SK-N-SH treated with all-trans-retinoic acid at 6 μM for 48 hours (cell line): Measurements from ENCODE around the gene ARFRP1.
A peak's percentile ranks its signal among the peaks of the same experiment; 100 is the strongest.

Experiments used
- ATAC-seq: fragments of 200-7000 bp; cut with Tn5 transposase; 3 replicates; pipeline ENCODE4 v1.9.1; 2020; ENCODE audit warnings: mild to moderate bottlenecking, moderate library complexity
- ARNTL ChIP-seq: fragments of 450-650 bp; formaldehyde crosslinking; IDR thresholded peaks from 2 replicates; pipeline ENCODE4 v1.5.0; 2020; ENCODE audit warnings: low read depth, mild to moderate bottlenecking, moderate library complexity, borderline replicate concordance
- BACH2 ChIP-seq: fragments of 250-450 bp; sonication (Bioruptor Pico); IDR thresholded peaks from 2 replicates; pipeline ENCODE4 v1.9.0; 2021; ENCODE audit warnings: mild to moderate bottlenecking, borderline replicate concordance
- CSDC2 ChIP-seq: fragments of 250-450 bp; sonication (Bioruptor Pico); IDR thresholded peaks from 2 replicates; pipeline ENCODE4 v1.5.0; 2020; ENCODE audit warnings: mild to moderate bottlenecking, moderate library complexity
- CSRNP3 ChIP-seq: fragments of 250-450 bp; sonication (Bioruptor Pico); IDR thresholded peaks from 2 replicates; pipeline ENCODE4 v1.5.1; 2021; ENCODE audit warnings: mild to moderate bottlenecking, moderate library complexity
- ESRRG ChIP-seq: fragments of 250-450 bp; sonication (Bioruptor Pico); IDR thresholded peaks from 2 replicates; pipeline ENCODE4 v1.6.1; 2021; ENCODE audit warnings: mild to moderate bottlenecking
- GLIS3 ChIP-seq: fragments of 250-450 bp; sonication (Bioruptor Pico); IDR thresholded peaks from 2 replicates; pipeline ENCODE4 v1.5.0; 2020; ENCODE audit warnings: mild to moderate bottlenecking, moderate library complexity
- ISL1 ChIP-seq: fragments of 250-450 bp; sonication (Bioruptor Pico); IDR thresholded peaks from 2 replicates; pipeline ENCODE4 v2.1.2; 2022; ENCODE audit warnings: mild to moderate bottlenecking, moderate library complexity
- OSR1 ChIP-seq: fragments of 250-450 bp; sonication (Bioruptor Pico); IDR thresholded peaks from 2 replicates; pipeline ENCODE4 v1.8.0; 2022; ENCODE audit warnings: moderate library complexity, mild to moderate bottlenecking, inconsistent platforms
- POU6F1 ChIP-seq: fragments of 250-450 bp; sonication (Bioruptor Pico); IDR thresholded peaks from 2 replicates; pipeline ENCODE4 v1.8.0; 2021; ENCODE audit warnings: low read depth, mild to moderate bottlenecking, moderate library complexity, borderline replicate concordance
- RARB ChIP-seq: fragments of 250-450 bp; sonication (Bioruptor Pico); IDR thresholded peaks from 2 replicates; pipeline ENCODE4 v1.8.0; 2021; ENCODE audit warnings: mild to moderate bottlenecking, moderate library complexity
- SNAI2 ChIP-seq: fragments of 250-450 bp; sonication (Bioruptor Pico); IDR thresholded peaks from 2 replicates; pipeline ENCODE4 v1.5.0; 2020; ENCODE audit warnings: mild to moderate bottlenecking, moderate library complexity
- TCF4 ChIP-seq: fragments of 250-450 bp; sonication (Bioruptor Pico); IDR thresholded peaks from 2 replicates; pipeline ENCODE4 v1.8.0; 2021; ENCODE audit warnings: mild to moderate bottlenecking, moderate library complexity, borderline replicate concordance
- TOX ChIP-seq: fragments of 250-450 bp; sonication (Bioruptor Pico); IDR thresholded peaks from 2 replicates; pipeline ENCODE4 v1.8.0; 2021; ENCODE audit warnings: mild to moderate bottlenecking, moderate library complexity, borderline replicate concordance
- ZC3H10 ChIP-seq: fragments of 250-450 bp; sonication (Bioruptor Pico); IDR thresholded peaks from 2 replicates; pipeline ENCODE4 v1.5.1; 2021; ENCODE audit warnings: mild to moderate bottlenecking, moderate library complexity
- ZFP30 ChIP-seq: fragments of 450-650 bp; formaldehyde crosslinking; IDR thresholded peaks from 2 replicates; pipeline ENCODE4 v1.5.0; 2022; ENCODE audit warnings: mild to moderate bottlenecking, moderate library complexity
- ZNF565 ChIP-seq: fragments of 450-650 bp; formaldehyde crosslinking; conservative IDR thresholded peaks from 2 replicates; pipeline ENCODE4 v1.5.0; 2020; ENCODE audit warnings: low read depth, mild to moderate bottlenecking, moderate library complexity
- ZNF70 ChIP-seq: fragments of 450-650 bp; formaldehyde crosslinking; IDR thresholded peaks from 2 replicates; pipeline ENCODE4 v1.5.0; 2020; ENCODE audit warnings: mild to moderate bottlenecking, moderate library complexity
- ZNF8 ChIP-seq: fragments of 450-650 bp; formaldehyde crosslinking; IDR thresholded peaks from 2 replicates; pipeline ENCODE4 v1.5.0; 2020; ENCODE audit warnings: mild to moderate bottlenecking, moderate library complexity
- TF ChIP-seq, protein P1 (sequence below): fragments of 250-450 bp; sonication (Bioruptor Pico); IDR thresholded peaks from 2 replicates; pipeline ENCODE4 v1.5.1; 2020; ENCODE audit warnings: low read depth, mild to moderate bottlenecking, moderate library complexity
- TF ChIP-seq, protein P2 (sequence below): fragments of 250-450 bp; sonication (Bioruptor Pico); IDR thresholded peaks from 2 replicates; pipeline ENCODE4 v1.5.0; 2020; ENCODE audit warnings: mild to moderate bottlenecking, moderate library complexity

Gene ARFRP1

GRCh38 chr20:63696306-63696627 is 11.5 kb downstream of the ARFRP1 start:
- TF ChIP-seq, protein P1, sequence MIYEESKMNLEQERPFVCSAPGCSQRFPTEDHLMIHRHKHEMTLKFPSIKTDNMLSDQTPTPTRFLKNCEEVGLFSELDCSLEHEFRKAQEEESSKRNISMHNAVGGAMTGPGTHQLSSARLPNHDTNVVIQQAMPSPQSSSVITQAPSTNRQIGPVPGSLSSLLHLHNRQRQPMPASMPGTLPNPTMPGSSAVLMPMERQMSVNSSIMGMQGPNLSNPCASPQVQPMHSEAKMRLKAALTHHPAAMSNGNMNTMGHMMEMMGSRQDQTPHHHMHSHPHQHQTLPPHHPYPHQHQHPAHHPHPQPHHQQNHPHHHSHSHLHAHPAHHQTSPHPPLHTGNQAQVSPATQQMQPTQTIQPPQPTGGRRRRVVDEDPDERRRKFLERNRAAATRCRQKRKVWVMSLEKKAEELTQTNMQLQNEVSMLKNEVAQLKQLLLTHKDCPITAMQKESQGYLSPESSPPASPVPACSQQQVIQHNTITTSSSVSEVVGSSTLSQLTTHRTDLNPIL (CRISPR knock-in tag): no peak
- TF ChIP-seq, protein P2, sequence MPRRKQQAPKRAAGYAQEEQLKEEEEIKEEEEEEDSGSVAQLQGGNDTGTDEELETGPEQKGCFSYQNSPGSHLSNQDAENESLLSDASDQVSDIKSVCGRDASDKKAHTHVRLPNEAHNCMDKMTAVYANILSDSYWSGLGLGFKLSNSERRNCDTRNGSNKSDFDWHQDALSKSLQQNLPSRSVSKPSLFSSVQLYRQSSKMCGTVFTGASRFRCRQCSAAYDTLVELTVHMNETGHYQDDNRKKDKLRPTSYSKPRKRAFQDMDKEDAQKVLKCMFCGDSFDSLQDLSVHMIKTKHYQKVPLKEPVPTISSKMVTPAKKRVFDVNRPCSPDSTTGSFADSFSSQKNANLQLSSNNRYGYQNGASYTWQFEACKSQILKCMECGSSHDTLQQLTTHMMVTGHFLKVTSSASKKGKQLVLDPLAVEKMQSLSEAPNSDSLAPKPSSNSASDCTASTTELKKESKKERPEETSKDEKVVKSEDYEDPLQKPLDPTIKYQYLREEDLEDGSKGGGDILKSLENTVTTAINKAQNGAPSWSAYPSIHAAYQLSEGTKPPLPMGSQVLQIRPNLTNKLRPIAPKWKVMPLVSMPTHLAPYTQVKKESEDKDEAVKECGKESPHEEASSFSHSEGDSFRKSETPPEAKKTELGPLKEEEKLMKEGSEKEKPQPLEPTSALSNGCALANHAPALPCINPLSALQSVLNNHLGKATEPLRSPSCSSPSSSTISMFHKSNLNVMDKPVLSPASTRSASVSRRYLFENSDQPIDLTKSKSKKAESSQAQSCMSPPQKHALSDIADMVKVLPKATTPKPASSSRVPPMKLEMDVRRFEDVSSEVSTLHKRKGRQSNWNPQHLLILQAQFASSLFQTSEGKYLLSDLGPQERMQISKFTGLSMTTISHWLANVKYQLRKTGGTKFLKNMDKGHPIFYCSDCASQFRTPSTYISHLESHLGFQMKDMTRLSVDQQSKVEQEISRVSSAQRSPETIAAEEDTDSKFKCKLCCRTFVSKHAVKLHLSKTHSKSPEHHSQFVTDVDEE: no peak
- TF ChIP-seq ZC3H10 (CRISPR knock-in tag): no peak
- no peak for TF ChIP-seq TOX (CRISPR knock-in tag)
- TF ChIP-seq RARB (CRISPR knock-in tag): no peak
- TF ChIP-seq POU6F1: no peak
- TF ChIP-seq SNAI2 (CRISPR knock-in tag): no peak
- TF ChIP-seq BACH2 (CRISPR knock-in tag): no peak
- TF ChIP-seq TCF4 (CRISPR knock-in tag): no peak
- TF ChIP-seq CSDC2 (CRISPR knock-in tag): no peak
- no peak for TF ChIP-seq GLIS3 (CRISPR knock-in tag)
- TF ChIP-seq ZNF565 (CRISPR knock-in tag): no peak
- ATAC-seq: peak; percentile 3

GRCh38 chr20:63695424-63696305 is 12.1 kb downstream of the ARFRP1 start:
- TF ChIP-seq ISL1 (CRISPR knock-in tag) (no peak), POU6F1 (no peak), ZFP30 (CRISPR knock-in tag) (no peak), TOX (CRISPR knock-in tag) (no peak)
- TF ChIP-seq, protein P2: no peak
- no peak for ATAC-seq

GRCh38 chr20:63694584-63695423 is 13.0 kb downstream of the ARFRP1 start:
- ATAC-seq: no peak
- TF ChIP-seq, protein P1 (CRISPR knock-in tag): no peak
- no peak for TF ChIP-seq TOX (CRISPR knock-in tag)
- no peak for TF ChIP-seq ZNF70
- TF ChIP-seq ZNF8: no peak
- no peak for TF ChIP-seq ESRRG (CRISPR knock-in tag)
- TF ChIP-seq ARNTL (CRISPR knock-in tag): no peak
- TF ChIP-seq ISL1 (CRISPR knock-in tag): no peak
- TF ChIP-seq POU6F1: no peak
- TF ChIP-seq OSR1 (CRISPR knock-in tag): no peak
- no peak for TF ChIP-seq CSDC2 (CRISPR knock-in tag)
- TF ChIP-seq CSRNP3 (CRISPR knock-in tag): no peak
- TF ChIP-seq GLIS3 (CRISPR knock-in tag): no peak
